Small intestine (tissue), 7 donors: Measurements from ENCODE around the gene RHPN2. TPM values are rescaled to one million over a fixed set of nuclear protein-coding genes. Genes with fewer than 3 reads are reported as not detected.

ENCODE experiments used
- DNase-seq, 2 donors: peaks; one replicate each; pipeline versions ENCODE4 v3.0.0 to v3.0.0-alpha.2; 2013
- FAIRE-seq: peaks from 2 replicates; lab custom pipeline; 2012; peaks lifted over from hg19 to GRCh38; lab: Jason Lieb, UNC
- H3K27ac ChIP-seq, 3 donors: one replicate each; pipeline ENCODE4 v1.5.1; 2013; ENCODE audit warnings: low read length in 2 of 3, mild to moderate bottlenecking in 2 of 3, control low read depth in 1 of 3, inconsistent platforms in 1 of 3, low read depth in 1 of 3, moderate library complexity in 1 of 3
- H3K27me3 ChIP-seq, 3 donors: one replicate each; pipeline ENCODE4 v1.6.1; 2013; ENCODE audit warnings: low read length in 3 of 3, inconsistent platforms in 1 of 3; ENCODE audit not compliant: control insufficient read depth in 3 of 3, insufficient read depth in 3 of 3
- H3K36me3 ChIP-seq, 3 donors: one replicate each; pipeline ENCODE4 v1.6.1; 2013; ENCODE audit warnings: low read length in 3 of 3, inconsistent platforms in 1 of 3, low read depth in 1 of 3, mild to moderate bottlenecking in 1 of 3, moderate library complexity in 1 of 3; ENCODE audit not compliant: control insufficient read depth in 3 of 3, insufficient read depth in 2 of 3
- H3K4me1 ChIP-seq, 3 donors: one replicate each; pipeline ENCODE4 v1.6.1; 2013; ENCODE audit warnings: low read length in 2 of 3, inconsistent platforms in 1 of 3, low read depth in 1 of 3, mild to moderate bottlenecking in 1 of 3, moderate library complexity in 1 of 3; ENCODE audit not compliant: control insufficient read depth in 3 of 3, insufficient read depth in 2 of 3
- H3K4me3 ChIP-seq, 3 donors: one replicate each; pipeline ENCODE4 v1.5.1; 2013; ENCODE audit warnings: low read length in 3 of 3, control low read depth in 1 of 3, inconsistent platforms in 1 of 3, low read depth in 1 of 3, mild to moderate bottlenecking in 1 of 3, moderate library complexity in 1 of 3
- H3K9me3 ChIP-seq, 2 donors: one replicate each; pipeline ENCODE4 v1.6.1; 2013; ENCODE audit warnings: low read depth in 1 of 2, low read length in 1 of 2; ENCODE audit not compliant: control insufficient read depth in 2 of 2, insufficient read depth in 1 of 2
- WGBS, 3 donors: extraction: QIAGEN DNeasy Blood & Tissue Kit; methylation state at CpG; one replicate each; pipeline ENCODE4 v1.1.7; 2013; 5-methylcytosine and 5-hydroxymethylcytosine counted together
- polyA plus RNA-seq, 4 donors: library from polyadenylated mRNA; stranded (reverse) in 3 of 4; unstranded in 1 of 4; fragments of 200-250 nt in 3 of 4; fragments of 120-200 nt in 1 of 4; gene quantifications; one replicate each; pipeline versions ENCODE4 v1.2.1 to v1.2.3, GENCODE V29; 2013
- donor health status: healthy with polysubstance abuse.
- donor health status: control.
- donor health status: control.
- donor health status: Bipolar disorder and iron deficiency.
- donor health status: healthy.

RHPN2 gene
- polyA plus RNA-seq, 4 donors: 20.7 to 67.6 (median 33.7) TPM

- DNase-seq (no peak), FAIRE-seq (no peak)
- Histone ChIP-seq H3K36me3 (peaks cover 0 to 23% (median 0%) of the 10 kb centered on the region in 3 donors), H3K4me3 (peak overlapping the region in 2 of 3 donors; percentile 95 to 98), H3K9me3 (no peaks in the 10 kb centered on the region), H3K4me1 (peaks cover 0 to 28% (median 0%) of the 10 kb centered on the region in 3 donors), H3K27me3 (peaks cover 0 to 10% (median 3%) of the 10 kb centered on the region in 3 donors), H3K27ac (peak overlapping the region; percentile 58 to 94 (median 85))
- WGBS, 3 donors: 22 to 69% (median 35%) methylated on average over 5 of the region's 5 CpGs
Measured at GRCh38 chr19:33062902-33063301, 1.8 kb downstream of the RHPN2 start.

- FAIRE-seq: no peak
- H3K27me3 ChIP-seq: peaks cover 0 to 9% (median 3%) of the 10 kb centered on the region in 3 donors
- peaks cover 0 to 27% (median 0%) of the 10 kb centered on the region in 3 donors for H3K36me3 ChIP-seq
- no peak overlapping the region for H3K4me3 ChIP-seq
- peaks cover 0 to 30% (median 0%) of the 10 kb centered on the region in 3 donors for H3K4me1 ChIP-seq
- no peak for DNase-seq
- H3K27ac ChIP-seq: peak overlapping the region in 1 of 3 donors; percentile 29
- H3K9me3 ChIP-seq: no peaks in the 10 kb centered on the region
- WGBS, 3 donors: 61 to 71% (median 70%) methylated on average over 5 of the region's 5 CpGs
Measured at GRCh38 chr19:33060586-33060985, 4.1 kb downstream of the RHPN2 start.

- DNase-seq (peak; percentile 49 to 60), FAIRE-seq (no peak)
- Histone ChIP-seq H3K4me1 (peaks cover 0 to 52% (median 5%) of the 10 kb centered on the region in 3 donors), H3K9me3 (no peaks in the 10 kb centered on the region), H3K27me3 (no peaks in the 10 kb centered on the region), H3K36me3 (peaks cover 0 to 51% (median 1%) of the 10 kb centered on the region in 3 donors), H3K4me3 (no peak overlapping the region), H3K27ac (peak overlapping the region; percentile 79 to 89 (median 82))
- 6 to 34% (median 20%) methylated on average over 2 of the region's 2 CpGs for WGBS, 3 donors
Measured at GRCh38 chr19:33055718-33056117, 9.0 kb downstream of the RHPN2 start.

- H3K27ac ChIP-seq: peak overlapping the region; percentile 79 to 89 (median 82)
- H3K36me3 ChIP-seq: peaks cover 0 to 49% (median 1%) of the 10 kb centered on the region in 3 donors
- no peak overlapping the region for H3K4me3 ChIP-seq
- no peaks in the 10 kb centered on the region for H3K27me3 ChIP-seq
- no peaks in the 10 kb centered on the region for H3K9me3 ChIP-seq
- DNase-seq: peak; percentile 98 to 100
- H3K4me1 ChIP-seq: peaks cover 0 to 46% (median 10%) of the 10 kb centered on the region in 3 donors
- 11 to 55% (median 37%) methylated on average over 8 of the region's 8 CpGs for WGBS, 3 donors
- FAIRE-seq: no peak
Measured at GRCh38 chr19:33054623-33055022, 10.1 kb downstream of the RHPN2 start.

- DNase-seq: peak; percentile 77 to 88
- peaks cover 2 to 65% (median 11%) of the 10 kb centered on the region in 3 donors for H3K4me1 ChIP-seq
Measured at GRCh38 chr19:33052352-33052972, 12.2 kb downstream of the RHPN2 start.

GRCh38 chr19:33050110-33050509 lies 14.6 kb downstream of the RHPN2 start:
- peak overlapping the region; percentile 81 to 95 (median 92) for H3K27ac ChIP-seq
- WGBS, 3 donors: 96 to 99% (median 97%) methylated on average over 3 of the region's 3 CpGs
- no peaks in the 10 kb centered on the region for H3K27me3 ChIP-seq
- H3K4me3 ChIP-seq: no peak overlapping the region
- H3K9me3 ChIP-seq: no peaks in the 10 kb centered on the region
- DNase-seq (no peak), FAIRE-seq (no peak)
- H3K36me3 ChIP-seq: peaks cover 0 to 49% (median 1%) of the 10 kb centered on the region in 3 donors
- H3K4me1 ChIP-seq: peaks cover 2 to 69% (median 11%) of the 10 kb centered on the region in 3 donors

More at GRCh38 chr19:33052352-33052972, 12.2 kb downstream of the RHPN2 start:
- no peaks in the 10 kb centered on the region for H3K9me3 ChIP-seq
- H3K36me3 ChIP-seq: peaks cover 0 to 48% (median 1%) of the 10 kb centered on the region in 3 donors
- WGBS, 3 donors: 16 to 56% (median 35%) methylated on average over 8 of the region's 8 CpGs
- H3K27ac ChIP-seq: peak overlapping the region; percentile 81 to 89 (median 84)
- no peaks in the 10 kb centered on the region for H3K27me3 ChIP-seq
- no peak for FAIRE-seq
- no peak overlapping the region for H3K4me3 ChIP-seq

- H3K4me1 ChIP-seq: peaks cover 2 to 60% (median 11%) of the 10 kb centered on the region in 3 donors
- no peak for FAIRE-seq
Measured at GRCh38 chr19:33048806-33049676, 15.6 kb downstream of the RHPN2 start.

GRCh38 chr19:33047422-33047821 lies 17.3 kb downstream of the RHPN2 start:
- Histone ChIP-seq H3K4me3 (no peak overlapping the region), H3K27ac (peak overlapping the region; percentile 57 to 95 (median 92)), H3K36me3 (peaks cover 0 to 53% (median 1%) of the 10 kb centered on the region in 3 donors), H3K27me3 (no peaks in the 10 kb centered on the region), H3K9me3 (no peaks in the 10 kb centered on the region), H3K4me1 (peaks cover 2 to 62% (median 13%) of the 10 kb centered on the region in 3 donors)
- 20 to 55% (median 25%) methylated on average over 8 of the region's 8 CpGs for WGBS, 3 donors
- FAIRE-seq (no peak), DNase-seq (peak; percentile 96 to 99)

More at GRCh38 chr19:33048806-33049676, 15.6 kb downstream of the RHPN2 start:
- H3K4me3 ChIP-seq: no peak overlapping the region
- WGBS, 3 donors: 16 to 51% (median 31%) methylated on average over 15 of the region's 15 CpGs
- H3K9me3 ChIP-seq: no peaks in the 10 kb centered on the region
- DNase-seq: peak; percentile 74 to 76
- peak overlapping the region; percentile 81 to 95 (median 92) for H3K27ac ChIP-seq
- H3K36me3 ChIP-seq: peaks cover 0 to 46% (median 1%) of the 10 kb centered on the region in 3 donors
- no peaks in the 10 kb centered on the region for H3K27me3 ChIP-seq
